Central memory CD8-positive, alpha-beta T cell (primary cell): ENCODE results near the gene VWA5B2.
A peak's percentile ranks its signal among the peaks of the same experiment; 100 is the strongest.

ENCODE experiments used
- ATAC-seq: fragments of 150-1000 bp; cut with Tn5 transposase; replicated peaks from 2 replicates; pipeline ENCODE4 v1.10.0; 2022; ENCODE audit warnings: mild to moderate bottlenecking, moderate FRiP score, moderate number of reproducible peaks; ENCODE audit not compliant: poor library complexity, severe bottlenecking; ENCODE audit errors: extremely low read depth
- DNase-seq, 2 donors: peaks; one replicate each; pipeline ENCODE4 v3.0.0; 2021; ENCODE audit warnings: low spot score in 2 of 2
- H3K27ac Mint-ChIP-seq: one replicate; pipeline ENCODE4 v1.8.0; 2022; ENCODE audit warnings: low read depth, mild to moderate bottlenecking, moderate library complexity, mixed read lengths
- H3K27me3 Mint-ChIP-seq: one replicate; pipeline ENCODE4 v1.8.0; 2022; ENCODE audit warnings: mixed read lengths
- H3K36me3 Mint-ChIP-seq: one replicate; pipeline ENCODE4 v1.8.0; 2022; ENCODE audit warnings: mild to moderate bottlenecking, moderate library complexity, mixed read lengths; ENCODE audit not compliant: insufficient read depth
- H3K4me1 Mint-ChIP-seq: one replicate; pipeline ENCODE4 v1.8.0; 2022; ENCODE audit warnings: mixed read lengths
- H3K4me3 Mint-ChIP-seq: one replicate; pipeline ENCODE4 v1.8.0; 2022; ENCODE audit warnings: mild to moderate bottlenecking, moderate library complexity, mixed read lengths
- H3K9me3 Mint-ChIP-seq: one replicate; pipeline ENCODE4 v1.8.0; 2022; ENCODE audit warnings: mixed read lengths

The VWA5B2 gene

GRCh38 chr3:184196536-184196935, 32.8 kb upstream of the VWA5B2 start:
- peaks cover 6% of the 10 kb centered on the region for H3K4me1 Mint-ChIP-seq
- DNase-seq (no peak), ATAC-seq (no peak)
- H3K36me3 Mint-ChIP-seq: peaks cover 29% of the 10 kb centered on the region
- H3K27ac Mint-ChIP-seq: no peak overlapping the region
- H3K27me3 Mint-ChIP-seq: no peaks in the 10 kb centered on the region
- no peak overlapping the region for H3K4me3 Mint-ChIP-seq
- H3K9me3 Mint-ChIP-seq: no peaks in the 10 kb centered on the region

GRCh38 chr3:184198509-184198908, 30.9 kb upstream of the VWA5B2 start:
- ATAC-seq (no peak), DNase-seq (no peak)
- Mint-ChIP-seq H3K9me3 (no peaks in the 10 kb centered on the region), H3K4me1 (no peaks in the 10 kb centered on the region), H3K27ac (no peak overlapping the region), H3K4me3 (no peak overlapping the region), H3K27me3 (peaks cover 13% of the 10 kb centered on the region), H3K36me3 (peaks cover 10% of the 10 kb centered on the region)

- ATAC-seq: no peak
- Mint-ChIP-seq H3K27me3 (peaks cover 31% of the 10 kb centered on the region), H3K36me3 (no peaks in the 10 kb centered on the region), H3K4me1 (no peaks in the 10 kb centered on the region), H3K9me3 (no peaks in the 10 kb centered on the region), H3K4me3 (no peak overlapping the region), H3K27ac (no peak overlapping the region)
- no peak for DNase-seq
These were observed 28.6 kb upstream of the VWA5B2 start for GRCh38 chr3:184200825-184201224.

- no peaks in the 10 kb centered on the region for H3K4me1 Mint-ChIP-seq
- no peaks in the 10 kb centered on the region for H3K36me3 Mint-ChIP-seq
- peaks cover 51% of the 10 kb centered on the region for H3K27me3 Mint-ChIP-seq
- no peak overlapping the region for H3K4me3 Mint-ChIP-seq
- no peaks in the 10 kb centered on the region for H3K9me3 Mint-ChIP-seq
- no peak for ATAC-seq
- H3K27ac Mint-ChIP-seq: no peak overlapping the region
- DNase-seq: no peak
These were observed 25.9 kb upstream of the VWA5B2 start for GRCh38 chr3:184203526-184203925.

- no peaks in the 10 kb centered on the region for H3K4me1 Mint-ChIP-seq
- H3K36me3 Mint-ChIP-seq: no peaks in the 10 kb centered on the region
- no peak overlapping the region for H3K4me3 Mint-ChIP-seq
- no peak for ATAC-seq
- H3K9me3 Mint-ChIP-seq: no peaks in the 10 kb centered on the region
- DNase-seq: no peak
- peaks cover 30% of the 10 kb centered on the region for H3K27me3 Mint-ChIP-seq
- H3K27ac Mint-ChIP-seq: no peak overlapping the region
These were observed 20.1 kb upstream of the VWA5B2 start for GRCh38 chr3:184209146-184209923.

GRCh38 chr3:184211297-184211696, 18.1 kb upstream of the VWA5B2 start:
- no peak for ATAC-seq
- no peaks in the 10 kb centered on the region for H3K9me3 Mint-ChIP-seq
- no peak for DNase-seq
- no peak overlapping the region for H3K4me3 Mint-ChIP-seq
- no peaks in the 10 kb centered on the region for H3K4me1 Mint-ChIP-seq
- no peaks in the 10 kb centered on the region for H3K36me3 Mint-ChIP-seq
- H3K27ac Mint-ChIP-seq: no peak overlapping the region
- H3K27me3 Mint-ChIP-seq: peaks cover 16% of the 10 kb centered on the region

GRCh38 chr3:184211718-184212117, 17.7 kb upstream of the VWA5B2 start:
- Mint-ChIP-seq H3K9me3 (no peaks in the 10 kb centered on the region), H3K4me3 (no peak overlapping the region), H3K36me3 (no peaks in the 10 kb centered on the region), H3K4me1 (no peaks in the 10 kb centered on the region), H3K27me3 (peaks cover 11% of the 10 kb centered on the region), H3K27ac (no peak overlapping the region)
- DNase-seq (no peak), ATAC-seq (no peak)

GRCh38 chr3:184218814-184219213, 10.6 kb upstream of the VWA5B2 start:
- H3K4me3 Mint-ChIP-seq: no peak overlapping the region
- DNase-seq: no peak
- peaks cover 20% of the 10 kb centered on the region for H3K27me3 Mint-ChIP-seq
- H3K4me1 Mint-ChIP-seq: no peaks in the 10 kb centered on the region
- H3K27ac Mint-ChIP-seq: no peak overlapping the region
- no peak for ATAC-seq
- H3K9me3 Mint-ChIP-seq: no peaks in the 10 kb centered on the region
- peaks cover 2% of the 10 kb centered on the region for H3K36me3 Mint-ChIP-seq

GRCh38 chr3:184222521-184222920, 6.9 kb upstream of the VWA5B2 start:
- no peaks in the 10 kb centered on the region for H3K4me1 Mint-ChIP-seq
- H3K36me3 Mint-ChIP-seq: peaks cover 2% of the 10 kb centered on the region
- no peaks in the 10 kb centered on the region for H3K9me3 Mint-ChIP-seq
- DNase-seq: no peak
- H3K27ac Mint-ChIP-seq: no peak overlapping the region
- peaks cover 48% of the 10 kb centered on the region for H3K27me3 Mint-ChIP-seq
- no peak overlapping the region for H3K4me3 Mint-ChIP-seq
- ATAC-seq: no peak

GRCh38 chr3:184223946-184224345, 5.4 kb upstream of the VWA5B2 start:
- Mint-ChIP-seq H3K36me3 (peaks cover 2% of the 10 kb centered on the region), H3K4me1 (peaks cover 6% of the 10 kb centered on the region), H3K27me3 (peaks cover 53% of the 10 kb centered on the region), H3K27ac (no peak overlapping the region), H3K9me3 (no peaks in the 10 kb centered on the region), H3K4me3 (no peak overlapping the region)
- no peak for DNase-seq
- no peak for ATAC-seq

GRCh38 chr3:184227481-184227935, 1.9 kb upstream of the VWA5B2 start:
- ATAC-seq: no peak
- no peak overlapping the region for H3K27ac Mint-ChIP-seq
- H3K36me3 Mint-ChIP-seq: no peaks in the 10 kb centered on the region
- H3K9me3 Mint-ChIP-seq: no peaks in the 10 kb centered on the region
- no peak overlapping the region for H3K4me3 Mint-ChIP-seq
- peak; percentile 27 to 37 for DNase-seq
- H3K4me1 Mint-ChIP-seq: peaks cover 16% of the 10 kb centered on the region
- H3K27me3 Mint-ChIP-seq: peaks cover 64% of the 10 kb centered on the region

- Mint-ChIP-seq H3K9me3 (no peaks in the 10 kb centered on the region), H3K4me1 (peaks cover 16% of the 10 kb centered on the region), H3K36me3 (no peaks in the 10 kb centered on the region), H3K27me3 (peaks cover 69% of the 10 kb centered on the region), H3K4me3 (peak overlapping the region; percentile 77), H3K27ac (no peak overlapping the region)
- no peak for DNase-seq
- ATAC-seq: no peak
These were observed 828 bp upstream of the VWA5B2 start for GRCh38 chr3:184228376-184229137.

GRCh38 chr3:184230081-184230602, 757 bp downstream of the VWA5B2 start:
- Mint-ChIP-seq H3K27me3 (peaks cover 64% of the 10 kb centered on the region), H3K36me3 (no peaks in the 10 kb centered on the region), H3K4me3 (peak overlapping the region; percentile 77), H3K9me3 (no peaks in the 10 kb centered on the region), H3K4me1 (peaks cover 16% of the 10 kb centered on the region), H3K27ac (no peak overlapping the region)
- no peak for DNase-seq
- no peak for ATAC-seq
